Activated effector memory CD4-positive, alpha-beta T cell treated with Interleukin-2 at 50 U/mL for 16 hours (primary cell): Measurements from ENCODE around the gene GOLGA8M.
"Not testable (repeated sequence)": the region's sequence is repeated elsewhere in the genome, so short reads cannot be mapped to it uniquely, and the experiment has no call there.

Experiments used
- DNase-seq: peaks from one replicate; pipeline ENCODE4 v3.0.0-alpha.2; 2020

Gene GOLGA8M

DNA sequence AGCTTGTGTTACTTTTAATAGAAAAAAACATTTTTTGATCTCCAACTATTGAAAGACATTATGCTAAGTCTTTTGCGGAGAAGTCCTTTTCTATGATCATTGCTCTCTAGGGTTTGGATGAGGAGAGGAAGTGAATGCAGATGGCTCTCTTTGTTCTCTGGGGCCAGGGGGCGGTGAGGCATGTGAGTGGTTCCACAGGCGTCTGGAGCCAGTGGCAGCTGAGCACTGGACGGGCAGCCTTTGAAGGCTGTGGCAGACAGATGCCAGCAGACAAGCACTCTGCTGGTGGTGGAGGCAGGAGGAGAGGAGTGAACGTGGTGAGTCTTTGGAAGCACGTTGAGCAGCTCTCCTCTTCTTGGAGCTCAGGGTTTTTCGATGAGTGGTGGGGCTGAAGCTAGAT is 51.5 kb downstream of the GOLGA8M start:
- not testable (repeated sequence) for DNase-seq

DNA sequence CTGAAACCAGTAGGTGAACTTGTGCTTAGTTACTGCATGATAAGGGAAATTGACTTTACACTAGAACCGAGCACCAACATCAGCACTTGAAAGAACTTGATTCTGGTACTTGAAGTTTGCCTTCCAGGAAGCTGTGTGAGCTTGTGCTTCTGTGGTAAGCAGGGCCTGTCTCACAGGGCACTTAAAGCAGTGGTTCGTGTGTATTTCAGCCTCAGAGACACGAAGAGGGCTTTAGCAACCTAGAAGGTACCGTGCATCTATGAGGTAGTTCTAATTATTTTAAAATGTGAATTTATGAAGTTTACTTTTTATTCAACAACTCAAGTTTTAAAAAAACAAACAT is 56.2 kb downstream of the GOLGA8M start:
- not testable (repeated sequence) for DNase-seq

DNA sequence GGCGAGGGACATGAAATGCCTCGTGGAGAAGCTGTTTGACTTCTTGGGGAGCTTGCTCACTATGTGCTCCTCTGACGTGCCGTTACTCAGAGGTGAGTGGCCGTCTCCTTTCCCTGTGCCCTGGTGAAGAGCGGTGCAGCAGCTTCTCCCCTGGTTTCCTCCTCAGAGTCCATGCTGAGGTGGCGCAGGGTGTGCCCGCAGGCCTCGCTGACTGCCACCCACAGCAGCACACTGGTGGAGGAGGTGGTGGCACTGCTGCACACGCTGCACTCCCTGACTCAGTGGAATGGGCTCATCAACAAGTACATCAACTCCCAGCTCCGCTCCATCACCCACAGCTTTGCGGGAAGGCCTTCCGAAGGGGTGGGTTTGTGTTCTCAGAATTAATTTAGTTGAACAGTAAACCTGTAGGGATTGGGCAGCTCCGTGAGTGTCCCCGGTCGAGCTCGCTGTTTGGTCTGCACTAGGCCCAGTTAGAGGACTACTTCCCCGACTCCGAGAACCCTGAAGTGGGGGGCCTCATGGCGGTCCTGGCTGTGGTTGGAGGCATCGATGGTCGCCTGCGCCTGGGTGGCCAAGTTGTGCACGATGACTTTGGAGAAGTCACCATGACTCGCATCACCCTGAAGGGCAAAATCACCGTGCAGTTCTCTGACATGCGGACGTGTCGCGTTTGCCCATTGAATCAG is 56.7 kb downstream of the GOLGA8M start:
- not testable (repeated sequence) for DNase-seq

DNA sequence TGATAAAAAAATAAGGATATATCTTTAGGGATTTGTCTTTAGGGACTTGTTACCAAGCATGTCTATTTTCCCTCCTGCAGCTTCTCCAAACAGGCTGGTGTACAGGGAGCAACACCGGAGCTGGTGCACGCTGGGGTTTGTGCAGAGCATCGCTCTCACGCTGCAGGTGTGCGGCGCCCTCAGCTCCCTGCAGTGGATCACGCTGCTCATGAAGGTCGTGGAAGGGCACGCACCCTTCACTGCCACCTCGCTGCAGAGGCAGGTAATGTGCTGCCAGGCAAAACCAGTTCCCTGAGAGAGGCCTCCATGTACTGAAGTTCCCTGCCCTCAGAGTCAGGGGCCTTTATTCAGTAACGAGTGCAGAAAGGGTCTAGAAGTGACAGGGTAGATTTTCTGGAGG is 58.0 kb downstream of the GOLGA8M start:
- not testable (repeated sequence) for DNase-seq

DNA sequence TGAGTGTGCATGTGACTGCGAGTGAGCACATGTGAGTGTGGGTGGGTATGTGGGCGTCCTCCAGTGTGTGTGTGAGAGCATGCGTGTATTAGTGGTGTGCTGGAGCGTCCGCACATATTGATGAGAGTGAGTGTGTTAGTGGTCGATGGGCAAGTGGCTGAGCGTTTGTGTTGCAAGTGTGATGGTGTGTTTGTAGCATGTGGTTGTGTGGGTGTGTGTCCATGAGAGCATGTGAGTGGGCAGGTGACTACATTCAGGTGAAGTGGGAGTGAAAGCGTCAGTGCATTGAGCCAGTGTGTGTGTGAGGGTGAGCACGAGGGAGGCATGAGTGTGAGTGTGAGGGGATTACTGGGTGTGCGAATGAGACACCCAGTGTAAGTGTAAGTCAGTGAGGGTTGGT is 59.7 kb downstream of the GOLGA8M start:
- DNase-seq = not testable (repeated sequence)
